Type B pancreatic cell (in vitro differentiated cells): Measurements from ENCODE around the gene PRR36. TPM values are rescaled to one million over a fixed set of nuclear protein-coding genes. Genes with fewer than 3 reads are reported as not detected.

Source experiments
- DNase-seq: peaks from one replicate; pipeline ENCODE4 v3.0.0; 2021; ENCODE audit warnings: mixed read lengths; ENCODE audit not compliant: unreplicated experiment; ENCODE audit errors: extremely low spot score
- H3K27ac Mint-ChIP-seq: 2 replicates; pipeline ENCODE4 v1.8.0; 2021; ENCODE audit warnings: mild to moderate bottlenecking, mixed read lengths
- H3K27me3 Mint-ChIP-seq: 2 replicates; pipeline ENCODE4 v1.8.0; 2021; ENCODE audit warnings: mixed read lengths
- H3K36me3 Mint-ChIP-seq: 2 replicates; pipeline ENCODE4 v1.8.0; 2021; ENCODE audit warnings: mixed read lengths
- H3K4me1 Mint-ChIP-seq: one replicate; pipeline ENCODE4 v1.8.0; 2021; ENCODE audit warnings: mixed read lengths; ENCODE audit not compliant: unreplicated experiment
- H3K4me3 Mint-ChIP-seq: 2 replicates; pipeline ENCODE4 v1.8.0; 2021; ENCODE audit warnings: mild to moderate bottlenecking, mixed read lengths
- H3K9me3 Mint-ChIP-seq: 2 replicates; pipeline ENCODE4 v1.8.0; 2021; ENCODE audit warnings: mixed read lengths
- CTCF ChIP-seq: fragments of 200-600 bp; sonication (generic); conservative IDR thresholded peaks from 2 replicates; pipeline ENCODE4 v1.5.0; 2021; ENCODE audit warnings: antibody characterized with exemption, mild to moderate bottlenecking
- total RNA-seq: library from RNA; stranded (reverse); gene quantifications from 2 replicates; pipeline ENCODE4 v1.2.1, GENCODE V29; 2021; ENCODE audit warnings: low replicate concordance

Gene PRR36
- total RNA-seq, 1 donor from 2014 or later = 10.9 TPM

GRCh38 chr19:7840629-7841028 is 33.6 kb downstream of the PRR36 start:
- TF ChIP-seq CTCF = no peak
- Mint-ChIP-seq H3K36me3 (no peaks in the 10 kb centered on the region), H3K27me3 (no peaks in the 10 kb centered on the region), H3K4me3 (no peak overlapping the region), H3K27ac (no peak overlapping the region), H3K4me1 (peaks cover 5% of the 10 kb centered on the region), H3K9me3 (peaks cover 4% of the 10 kb centered on the region)
- no peak for DNase-seq

- Mint-ChIP-seq H3K36me3 (no peaks in the 10 kb centered on the region), H3K4me1 (peaks cover 5% of the 10 kb centered on the region), H3K9me3 (peaks cover 4% of the 10 kb centered on the region), H3K4me3 (no peak overlapping the region), H3K27ac (no peak overlapping the region), H3K27me3 (no peaks in the 10 kb centered on the region)
- TF ChIP-seq CTCF = no peak
- DNase-seq = no peak
These were observed 34.7 kb downstream of the PRR36 start for GRCh38 chr19:7839476-7839875.

GRCh38 chr19:7833225-7834099 is 40.7 kb downstream of the PRR36 start:
- peaks cover 2% of the 10 kb centered on the region for H3K9me3 Mint-ChIP-seq
- H3K4me1 Mint-ChIP-seq = peaks cover 19% of the 10 kb centered on the region
- no peak for DNase-seq
- H3K36me3 Mint-ChIP-seq = no peaks in the 10 kb centered on the region
- no peak for TF ChIP-seq CTCF
- peak overlapping the region; percentile 43 for H3K27ac Mint-ChIP-seq
- peak overlapping the region; percentile 42 for H3K4me3 Mint-ChIP-seq
- peaks cover 13% of the 10 kb centered on the region for H3K27me3 Mint-ChIP-seq

- no peaks in the 10 kb centered on the region for H3K36me3 Mint-ChIP-seq
- peak overlapping the region; percentile 43 for H3K27ac Mint-ChIP-seq
- no peak for TF ChIP-seq CTCF
- H3K4me1 Mint-ChIP-seq = peaks cover 16% of the 10 kb centered on the region
- peaks cover 15% of the 10 kb centered on the region for H3K27me3 Mint-ChIP-seq
- H3K4me3 Mint-ChIP-seq = peak overlapping the region; percentile 42
- DNase-seq = no peak
- no peaks in the 10 kb centered on the region for H3K9me3 Mint-ChIP-seq
These were observed 41.4 kb downstream of the PRR36 start for GRCh38 chr19:7832781-7833180.

- Mint-ChIP-seq H3K27ac (peak overlapping the region; percentile 55), H3K36me3 (no peaks in the 10 kb centered on the region), H3K9me3 (no peaks in the 10 kb centered on the region), H3K4me1 (peaks cover 16% of the 10 kb centered on the region), H3K27me3 (peaks cover 19% of the 10 kb centered on the region), H3K4me3 (peak overlapping the region; percentile 86)
- DNase-seq = no peak
- no peak for TF ChIP-seq CTCF
These were observed 42.2 kb downstream of the PRR36 start for GRCh38 chr19:7832009-7832408.
